SU-DHL-6 (cell line): ENCODE measurements around the gene COL15A1.

Experiments
- H2AFZ ChIP-seq: fragments of 200-600 bp; sonication (generic); 2 replicates; pipeline ENCODE4 v1.6.1; 2014; ENCODE audit warnings: low read depth, mild to moderate bottlenecking, moderate library complexity, mixed read lengths, antibody characterized with exemption, low read length; ENCODE audit not compliant: severe bottlenecking
- H3F3A ChIP-seq: fragments of 200-600 bp; shearing (Covaris generic); 2 replicates; pipeline ENCODE4 v1.6.0; 2016; ENCODE audit warnings: antibody characterized with exemption, mild to moderate bottlenecking; ENCODE audit not compliant: insufficient read depth
- H3K27ac ChIP-seq: fragments of 200-600 bp; sonication (generic); 2 replicates; pipeline ENCODE4 v1.5.1; 2016; ENCODE audit warnings: low read depth, mild to moderate bottlenecking, low read length, moderate library complexity, mixed read lengths
- H3K27me3 ChIP-seq: fragments of 200-600 bp; sonication (generic), shearing (Covaris generic); 2 replicates; pipeline ENCODE4 v1.6.0; 2014; ENCODE audit warnings: mild to moderate bottlenecking, low read length
- H3K36me3 ChIP-seq: fragments of 200-600 bp; sonication (generic); 2 replicates; pipeline ENCODE4 v1.6.1; 2014; ENCODE audit warnings: mild to moderate bottlenecking, low read length, mixed read lengths
- H3K4me2 ChIP-seq: fragments of 300-600, 200-600 bp; shearing (Covaris generic), sonication (generic); 2 replicates; pipeline ENCODE4 v1.6.0; 2014; ENCODE audit warnings: low read length, low read depth, mild to moderate bottlenecking; ENCODE audit not compliant: poor library complexity, severe bottlenecking
- H3K4me3 ChIP-seq: fragments of 200-600 bp; sonication (generic); 2 replicates; pipeline ENCODE4 v1.5.1; 2014; ENCODE audit warnings: antibody characterized with exemption, low read length, mild to moderate bottlenecking, mixed read lengths; ENCODE audit not compliant: insufficient read depth, poor library complexity, severe bottlenecking
- H3K79me2 ChIP-seq: fragments of 200-600 bp; sonication (generic); 2 replicates; pipeline ENCODE4 v1.6.1; 2014; ENCODE audit warnings: mild to moderate bottlenecking, low read length, moderate library complexity; ENCODE audit not compliant: insufficient read depth
- H3K9ac ChIP-seq: fragments of 200-600 bp; sonication (generic); 2 replicates; pipeline ENCODE4 v1.7.0; 2014; ENCODE audit warnings: mild to moderate bottlenecking, low read length
- H3K9me2 ChIP-seq: fragments of 200-600 bp; sonication (generic); replicated peaks from 2 replicates; pipeline ENCODE4 v1.6.1; 2014; ENCODE audit warnings: low read length; ENCODE audit not compliant: insufficient read depth
- H3K9me3 ChIP-seq: fragments of 200-600 bp; sonication (generic); 2 replicates; pipeline ENCODE4 v1.6.1; 2014; ENCODE audit warnings: low read length, mixed read lengths; ENCODE audit not compliant: insufficient read depth
- H4K20me1 ChIP-seq: fragments of 200-600 bp; sonication (generic); 2 replicates; pipeline ENCODE4 v1.6.1; 2014; ENCODE audit warnings: low read depth, mild to moderate bottlenecking, antibody characterized with exemption, low read length, moderate library complexity, mixed read lengths
- CTCF ChIP-seq: fragments of 200-600 bp; sonication (generic); IDR thresholded peaks from one replicate; pipeline ENCODE4 v1.5.1; 2017; ENCODE audit warnings: antibody characterized with exemption, mild to moderate bottlenecking, low read length, moderate library complexity; ENCODE audit not compliant: insufficient read depth, poor library complexity, severe bottlenecking
- EZH2phosphoT487 ChIP-seq: fragments of 200-600 bp; sonication (generic), shearing (Covaris generic); conservative IDR thresholded peaks from 2 replicates; pipeline ENCODE4 v1.6.1; 2018; ENCODE audit warnings: mild to moderate bottlenecking, antibody characterized with exemption, low read length, moderate library complexity, mixed read lengths

COL15A1 gene

GRCh38 chr9:99031319-99031718 lies 87.6 kb downstream of the COL15A1 start:
- Histone ChIP-seq H3F3A (no peaks in the 10 kb centered on the region), H3K27ac (no peak overlapping the region), H4K20me1 (no peaks in the 10 kb centered on the region), H2AFZ (no peak overlapping the region), H3K27me3 (no peaks in the 10 kb centered on the region), H3K79me2 (no peaks in the 10 kb centered on the region), H3K9ac (no peak overlapping the region), H3K4me2 (no peak overlapping the region), H3K9me3 (no peaks in the 10 kb centered on the region), H3K9me2 (no peaks in the 10 kb centered on the region), H3K36me3 (no peaks in the 10 kb centered on the region), H3K4me3 (no peak overlapping the region)
- TF ChIP-seq CTCF (no peak), EZH2phosphoT487 (no peak)

GRCh38 chr9:99031994-99032393 lies 88.3 kb downstream of the COL15A1 start:
- no peak overlapping the region for H3K4me3 ChIP-seq
- no peaks in the 10 kb centered on the region for H3K36me3 ChIP-seq
- no peak overlapping the region for H3K27ac ChIP-seq
- no peaks in the 10 kb centered on the region for H3K27me3 ChIP-seq
- H3K9me2 ChIP-seq, result no peaks in the 10 kb centered on the region
- H3K79me2 ChIP-seq, result no peaks in the 10 kb centered on the region
- H3K9me3 ChIP-seq, result no peaks in the 10 kb centered on the region
- H3K4me2 ChIP-seq, result no peak overlapping the region
- no peaks in the 10 kb centered on the region for H4K20me1 ChIP-seq
- TF ChIP-seq CTCF, result no peak
- TF ChIP-seq EZH2phosphoT487, result no peak
- H2AFZ ChIP-seq, result no peak overlapping the region
- H3K9ac ChIP-seq, result no peak overlapping the region
- H3F3A ChIP-seq, result no peaks in the 10 kb centered on the region

GRCh38 chr9:99034149-99034548 lies 90.4 kb downstream of the COL15A1 start:
- Histone ChIP-seq H3K79me2 (no peaks in the 10 kb centered on the region), H3K27me3 (no peaks in the 10 kb centered on the region), H3K36me3 (no peaks in the 10 kb centered on the region), H3K27ac (no peak overlapping the region), H3F3A (no peaks in the 10 kb centered on the region), H3K4me2 (no peak overlapping the region), H2AFZ (no peak overlapping the region), H3K4me3 (no peak overlapping the region), H3K9me3 (no peaks in the 10 kb centered on the region), H3K9me2 (no peaks in the 10 kb centered on the region), H4K20me1 (no peaks in the 10 kb centered on the region), H3K9ac (no peak overlapping the region)
- TF ChIP-seq CTCF (no peak), EZH2phosphoT487 (no peak)

GRCh38 chr9:99035313-99035712 lies 91.6 kb downstream of the COL15A1 start:
- no peak overlapping the region for H2AFZ ChIP-seq
- no peaks in the 10 kb centered on the region for H3K9me3 ChIP-seq
- no peaks in the 10 kb centered on the region for H3F3A ChIP-seq
- no peaks in the 10 kb centered on the region for H3K27me3 ChIP-seq
- no peaks in the 10 kb centered on the region for H3K9me2 ChIP-seq
- H3K4me3 ChIP-seq, result no peak overlapping the region
- no peaks in the 10 kb centered on the region for H3K79me2 ChIP-seq
- no peak overlapping the region for H3K9ac ChIP-seq
- no peak overlapping the region for H3K27ac ChIP-seq
- no peak for TF ChIP-seq EZH2phosphoT487
- TF ChIP-seq CTCF, result no peak
- no peak overlapping the region for H3K4me2 ChIP-seq
- no peaks in the 10 kb centered on the region for H3K36me3 ChIP-seq
- no peaks in the 10 kb centered on the region for H4K20me1 ChIP-seq
